HepG2 (cell line): ENCODE measurements around the gene MED1. TPM values are rescaled to one million over a fixed set of nuclear protein-coding genes. Genes with fewer than 3 reads are reported as not detected.

Experiments used
- ATAC-seq: fragments of 200-7000 bp; cut with Tn5 transposase; 3 replicates; pipeline ENCODE4 v1.9.1; 2020; ENCODE audit warnings: mild to moderate bottlenecking, moderate library complexity
- BruUV-seq: library from RNA; stranded (reverse); fragments of 400-500 nt; replicated peaks from 2 replicates; lab custom pipeline; 2021; lab: Mats Ljungman, UMichigan
- CTCF ChIA-PET: fragments of 300-600 bp; formaldehyde crosslinking; extraction: SDS; loops from one replicate; lab custom pipeline; 2021; ENCODE audit warnings: low total read pairs, inconsistent platforms, low intra/inter-chr PET ratio; lab: Yijun Ruan, JAX
- POLR2A ChIA-PET: fragments of 350-600 bp; sonication (Branson Sonifier 250); formaldehyde crosslinking; loops from one replicate; lab custom pipeline; 2020; ENCODE audit warnings: antibody characterized with exemption, inconsistent platforms; lab: Yijun Ruan, JAX
- DNase-seq: peaks from one replicate; pipeline ENCODE4 v3.0.0-alpha.2; 2015; ENCODE audit warnings: low spot score
- FAIRE-seq: peaks from 3 replicates; lab custom pipeline; 2011; peaks lifted over from hg19 to GRCh38; lab: Jason Lieb, UNC
- H2AFZ ChIP-seq: one replicate; pipeline ENCODE4 v1.6.1; 2011; ENCODE audit warnings: low read length, inconsistent platforms
- H3K27ac ChIP-seq: fragments of 300-600 bp; 3 replicates; pipeline ENCODE4 v1.8.0; 2011; ENCODE audit warnings: mixed run types, mild to moderate bottlenecking, mixed read lengths, low read length, inconsistent platforms; ENCODE audit not compliant: insufficient read depth; ENCODE audit errors: extremely low read length
- H3K27me3 ChIP-seq, 2 experiments: fragments of 200-600 bp in 1 of 2; 2 replicates in 1 of 2; 3 replicates in 1 of 2; pipeline versions ENCODE4 v1.6.0 to v1.8.0; 2011; ENCODE audit warnings: low read length in 2 of 2, mild to moderate bottlenecking in 2 of 2, moderate library complexity in 2 of 2, inconsistent platforms in 1 of 2; ENCODE audit not compliant: insufficient read depth in 2 of 2, control insufficient read depth in 1 of 2
- H3K36me3 ChIP-seq, 2 experiments: fragments of 200-600 bp in 1 of 2; replicated peaks in 1 of 2; 2 replicates in 1 of 2; 3 replicates in 1 of 2; pipeline versions ENCODE4 v1.5.1 to v1.8.0; 2011; ENCODE audit warnings: low read length in 2 of 2, inconsistent platforms in 1 of 2; ENCODE audit not compliant: insufficient read depth in 2 of 2, control insufficient read depth in 1 of 2
- H3K4me1 ChIP-seq: 2 replicates; pipeline ENCODE4 v1.5.1; 2012; ENCODE audit warnings: low read length, inconsistent platforms; ENCODE audit not compliant: insufficient read depth
- H3K4me2 ChIP-seq: 2 replicates; pipeline ENCODE4 v1.6.0; 2011; ENCODE audit warnings: low read depth, low read length, inconsistent platforms
- H3K4me3 ChIP-seq, 3 experiments: fragments of 200-600 bp in 1 of 3; sonication (generic), shearing (Covaris generic) in 1 of 3; replicated peaks in 1 of 3; 2 replicates each; pipeline ENCODE4 v1.5.1; 2011 to 2016; ENCODE audit warnings: low read length in 3 of 3, inconsistent platforms in 2 of 3, low read depth in 2 of 3, mild to moderate bottlenecking in 2 of 3, control low read depth in 1 of 3, mixed read lengths in 1 of 3; ENCODE audit not compliant: insufficient read depth in 1 of 3
- H3K79me2 ChIP-seq: one replicate; pipeline ENCODE4 v1.6.1; 2011; ENCODE audit warnings: low read length, inconsistent platforms; ENCODE audit not compliant: insufficient read depth
- H3K9ac ChIP-seq: 2 replicates; pipeline ENCODE4 v1.6.0; 2011; ENCODE audit warnings: mild to moderate bottlenecking, low read depth, low read length, inconsistent platforms; ENCODE audit not compliant: insufficient read depth
- H3K9me3 ChIP-seq: 2 replicates; pipeline ENCODE4 v1.5.1; 2012; ENCODE audit warnings: mild to moderate bottlenecking, low read length
- H4K20me1 ChIP-seq: 2 replicates; pipeline ENCODE4 v1.6.0; 2011; ENCODE audit warnings: inconsistent platforms, mild to moderate bottlenecking, low read length, moderate library complexity; ENCODE audit not compliant: insufficient read depth
- CBX5 ChIP-seq: sonication (generic); formaldehyde crosslinking; IDR thresholded peaks from 2 replicates; pipeline ENCODE4 v1.4.0; 2020; ENCODE audit warnings: missing genetic modification reagents, borderline replicate concordance
- SP4 ChIP-seq: sonication (generic); formaldehyde crosslinking; IDR thresholded peaks from 2 replicates; pipeline ENCODE4 v1.8.1; 2023; ENCODE audit warnings: mild to moderate bottlenecking, missing genetic modification reagents
- TARDBP ChIP-seq: sonication (generic); formaldehyde crosslinking; IDR thresholded peaks from 2 replicates; pipeline ENCODE4 v1.8.0; 2022; ENCODE audit warnings: mild to moderate bottlenecking, missing genetic modification reagents
- WIZ ChIP-seq: sonication (generic); formaldehyde crosslinking; IDR thresholded peaks from 2 replicates; pipeline ENCODE4 v1.5.1; 2020; ENCODE audit warnings: mild to moderate bottlenecking, missing genetic modification reagents
- ZNF562 ChIP-seq: sonication (generic); formaldehyde crosslinking; IDR thresholded peaks from 2 replicates; pipeline ENCODE4 v1.8.0; 2022; ENCODE audit warnings: missing genetic modification reagents, borderline replicate concordance
- ZSCAN22 ChIP-seq: sonication (generic); formaldehyde crosslinking; IDR thresholded peaks from 2 replicates; pipeline ENCODE4 v1.4.0; 2020; ENCODE audit warnings: mild to moderate bottlenecking, missing genetic modification reagents
- WGBS: methylation state at CpG from one replicate; pipeline ENCODE4 v1.1.6; 2017; ENCODE audit warnings: low lambda C conversion rate; 5-methylcytosine and 5-hydroxymethylcytosine counted together
- in situ Hi-C: cut with HindIII; loops from 2 replicates; pipeline ENCODE4 v1.10.0; 2017; ENCODE audit warnings: low pct_unique_long_range_greater_than_20kb; ENCODE audit not compliant: extremely low pct_ligation_motif_present
- intact Hi-C: fragments of 100-400 bp; cut with micrococcal nuclease; formaldehyde crosslinking; loops from one replicate; pipeline ENCODE4 v1.10.0; 2022; ENCODE audit not compliant: unreplicated experiment
- polyA plus RNA-seq, 8 experiments: library from polyadenylated mRNA; depleted of rRNA in 3 of 8; stranded (reverse) in 7 of 8; unstranded in 1 of 8; fragments of >200 nt; fragmentation: Illumina TruSeq in 4 of 8; extraction: Trizol in 4 of 8; gene quantifications; 2 replicates each; pipeline versions ENCODE4 v1.2.1 to v1.2.3, GENCODE V29; 2011 to 2016; ENCODE audit warnings: low read depth in 4 of 8, missing spikeins in 1 of 8, mixed read lengths in 1 of 8; ENCODE audit not compliant: insufficient read depth in 1 of 8
- total RNA-seq, 5 experiments: library from RNA; depleted of rRNA; stranded (reverse); fragments of >200 nt; fragmentation: Illumina TruSeq; extraction: Trizol; gene quantifications; 2 replicates each; pipeline ENCODE4 v1.2.3, GENCODE V29; 2016; ENCODE audit warnings: low read depth in 1 of 5
- TF ChIP-seq, protein P1 (sequence below): sonication (generic); formaldehyde crosslinking; IDR thresholded peaks from 2 replicates; pipeline ENCODE4 v1.5.1; 2020; ENCODE audit warnings: missing genetic modification reagents, mild to moderate bottlenecking, borderline replicate concordance
- TF ChIP-seq, protein P2 (sequence below): IDR thresholded peaks from 2 replicates; pipeline ENCODE4 v1.6.1; 2016; ENCODE audit warnings: control low read depth

MED1 gene
- total and polyA plus RNA-seq, 2 of the 13 experiments (the other 11 are each of a cell fraction or from before 2014, with no cell fraction given): 37.5 to 40.1 TPM

DNA sequence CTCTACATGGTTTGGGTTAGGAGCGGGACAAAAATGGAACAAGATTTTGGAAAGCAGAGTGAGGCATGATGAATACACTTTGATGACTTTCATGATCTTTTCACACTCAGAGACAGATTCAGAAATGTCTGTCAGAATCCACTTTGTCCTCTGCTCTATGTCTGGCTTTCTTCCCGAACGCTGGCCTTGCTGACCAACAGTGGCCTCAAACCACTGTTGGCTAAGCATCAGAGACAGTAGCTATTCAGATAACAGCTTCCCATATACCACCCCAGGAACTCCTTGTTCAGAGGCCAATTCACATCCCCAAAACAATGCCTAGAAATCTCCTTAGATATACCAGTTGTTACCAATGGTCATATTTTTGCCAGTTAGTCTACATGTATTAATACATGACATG, 90.5 kb downstream of the MED1 start:
- Histone ChIP-seq H3K79me2 (peaks cover 3% of the 10 kb centered on the region), H2AFZ (no peak overlapping the region), H3K9me3 (no peaks in the 10 kb centered on the region), H3K27ac (no peak overlapping the region), H3K4me3 (no peak overlapping the region), H3K4me1 (peaks cover 20% of the 10 kb centered on the region), H4K20me1 (peaks cover 17% of the 10 kb centered on the region; the same call in 1 of the 2 replicates), H3K4me2 (no peak overlapping the region), H3K36me3 (no peaks in the 10 kb centered on the region), H3K27me3 (no peaks in the 10 kb centered on the region), H3K9ac (no peak overlapping the region)
- DNase-seq (no peak), ATAC-seq (no peak), FAIRE-seq (no peak)
- intact Hi-C loops: loop anchor here (5.0 kb wide), 1 partner anchor 63 kb away; no protein-coding TSS in a partner anchor
- in situ Hi-C loops: no loop called here
- TF ChIP-seq ZSCAN22 (CRISPR knock-in tag) (no peak), WIZ (CRISPR knock-in tag) (no peak), SP4 (CRISPR knock-in tag) (no peak), ZNF562 (no peak), CBX5 (CRISPR knock-in tag) (no peak), TARDBP (CRISPR knock-in tag) (no peak)
- TF ChIP-seq, protein P1, sequence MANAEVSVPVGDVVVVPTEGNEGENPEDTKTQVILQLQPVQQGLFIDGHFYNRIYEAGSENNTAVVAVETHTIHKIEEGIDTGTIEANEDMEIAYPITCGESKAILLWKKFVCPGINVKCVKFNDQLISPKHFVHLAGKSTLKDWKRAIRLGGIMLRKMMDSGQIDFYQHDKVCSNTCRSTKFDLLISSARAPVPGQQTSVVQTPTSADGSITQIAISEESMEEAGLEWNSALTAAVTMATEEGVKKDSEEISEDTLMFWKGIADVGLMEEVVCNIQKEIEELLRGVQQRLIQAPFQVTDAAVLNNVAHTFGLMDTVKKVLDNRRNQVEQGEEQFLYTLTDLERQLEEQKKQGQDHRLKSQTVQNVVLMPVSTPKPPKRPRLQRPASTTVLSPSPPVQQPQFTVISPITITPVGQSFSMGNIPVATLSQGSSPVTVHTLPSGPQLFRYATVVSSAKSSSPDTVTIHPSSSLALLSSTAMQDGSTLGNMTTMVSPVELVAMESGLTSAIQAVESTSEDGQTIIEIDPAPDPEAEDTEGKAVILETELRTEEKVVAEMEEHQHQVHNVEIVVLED (CRISPR knock-in tag): no peak
- TF ChIP-seq, protein P2, sequence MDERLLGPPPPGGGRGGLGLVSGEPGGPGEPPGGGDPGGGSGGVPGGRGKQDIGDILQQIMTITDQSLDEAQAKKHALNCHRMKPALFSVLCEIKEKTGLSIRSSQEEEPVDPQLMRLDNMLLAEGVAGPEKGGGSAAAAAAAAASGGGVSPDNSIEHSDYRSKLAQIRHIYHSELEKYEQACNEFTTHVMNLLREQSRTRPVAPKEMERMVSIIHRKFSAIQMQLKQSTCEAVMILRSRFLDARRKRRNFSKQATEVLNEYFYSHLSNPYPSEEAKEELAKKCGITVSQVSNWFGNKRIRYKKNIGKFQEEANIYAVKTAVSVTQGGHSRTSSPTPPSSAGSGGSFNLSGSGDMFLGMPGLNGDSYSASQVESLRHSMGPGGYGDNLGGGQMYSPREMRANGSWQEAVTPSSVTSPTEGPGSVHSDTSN (CRISPR knock-in tag): no peak
- CTCF ChIA-PET: no interaction called here
- POLR2A ChIA-PET: no interaction called here
- no TSS peak for BruUV-seq
- WGBS: 84% methylated on average over 3 of the region's 3 CpGs
